CD14-positive monocyte (primary cell): ENCODE results near the gene WNT7A. TPM values are rescaled to one million over a fixed set of nuclear protein-coding genes. Genes with fewer than 3 reads are reported as not detected.

Experiments
- DNase-seq, 3 donors: peaks; one replicate each; pipeline ENCODE4 v3.0.0-alpha.2; 2011 to 2022
- H2AFZ ChIP-seq: 2 replicates; pipeline ENCODE4 v1.6.0; 2012; ENCODE audit warnings: mild to moderate bottlenecking, low read depth, low read length, inconsistent platforms; ENCODE audit not compliant: insufficient read depth, poor library complexity, severe bottlenecking
- H3K27ac ChIP-seq, 2 donors: 1 replicate in 1 of 2; 2 replicates in 1 of 2; pipeline ENCODE4 v1.5.1; 2012 to 2013; ENCODE audit warnings: low read length in 2 of 2, control low read depth in 1 of 2, inconsistent platforms in 1 of 2, low read depth in 1 of 2, mild to moderate bottlenecking in 1 of 2
- H3K27me3 ChIP-seq, 2 donors: one replicate each; pipeline versions ENCODE4 v1.6.0 to v1.6.1; 2011 to 2013; ENCODE audit warnings: low read length in 2 of 2; ENCODE audit not compliant: control insufficient read depth in 2 of 2, insufficient read depth in 2 of 2
- H3K36me3 ChIP-seq, 2 donors: replicated peaks in 1 of 2; 1 replicate in 1 of 2; 2 replicates in 1 of 2; pipeline versions ENCODE4 v1.5.1 to v1.6.1; 2012 to 2013; ENCODE audit warnings: low read length in 2 of 2, control low read depth in 1 of 2, inconsistent platforms in 1 of 2, mild to moderate bottlenecking in 1 of 2; ENCODE audit not compliant: insufficient read depth in 2 of 2, control insufficient read depth in 1 of 2
- H3K4me1 ChIP-seq, 2 donors: 1 replicate in 1 of 2; 2 replicates in 1 of 2; pipeline versions ENCODE4 v1.5.1 to v1.6.1; 2012 to 2013; ENCODE audit warnings: low read length in 2 of 2, control low read depth in 1 of 2, inconsistent platforms in 1 of 2, mild to moderate bottlenecking in 1 of 2, moderate library complexity in 1 of 2; ENCODE audit not compliant: insufficient read depth in 2 of 2, control insufficient read depth in 1 of 2
- H3K4me2 ChIP-seq: replicated peaks from 2 replicates; pipeline ENCODE3; 2012; ENCODE audit warnings: low read length, moderate library complexity, mild to moderate bottlenecking; ENCODE audit not compliant: poor library complexity, severe bottlenecking; ENCODE audit errors: extremely low read depth
- H3K4me3 ChIP-seq, 3 experiments: fragments of 200-600 bp in 1 of 3; sonication (generic) in 1 of 3; replicated peaks in 1 of 3; 1 replicate in 2 of 3; 2 replicates in 1 of 3; pipeline ENCODE4 v1.5.1; 2011 to 2013; ENCODE audit warnings: low read length in 3 of 3, mild to moderate bottlenecking in 3 of 3, control low read depth in 2 of 3, low read depth in 2 of 3, inconsistent platforms in 1 of 3, moderate library complexity in 1 of 3
- H3K79me2 ChIP-seq: 2 replicates; pipeline ENCODE4 v1.6.0; 2012; ENCODE audit warnings: mild to moderate bottlenecking, control low read depth, inconsistent platforms, low read length, moderate library complexity; ENCODE audit not compliant: insufficient read depth
- H3K9ac ChIP-seq: 2 replicates; pipeline ENCODE4 v1.6.0; 2017; ENCODE audit warnings: low read length, mild to moderate bottlenecking; ENCODE audit not compliant: insufficient read depth, poor library complexity, severe bottlenecking
- H3K9me3 ChIP-seq, 2 donors: replicated peaks in 1 of 2; 1 replicate in 1 of 2; 2 replicates in 1 of 2; pipeline versions ENCODE4 v1.5.1 to v1.6.1; 2012 to 2013; ENCODE audit warnings: low read length in 2 of 2, control low read depth in 1 of 2; ENCODE audit not compliant: control insufficient read depth in 1 of 2, insufficient read depth in 1 of 2
- H4K20me1 ChIP-seq: 2 replicates; pipeline ENCODE4 v1.6.0; 2012; ENCODE audit warnings: mild to moderate bottlenecking, low read length, control low read depth, moderate library complexity; ENCODE audit not compliant: insufficient read depth
- H3K27ac Mint-ChIP-seq, 7 donors: one replicate each; pipeline ENCODE4 v1.8.0; 2020; ENCODE audit warnings: mild to moderate bottlenecking in 7 of 7, mixed read lengths in 7 of 7, moderate library complexity in 6 of 7, inconsistent platforms in 2 of 7
- H3K27me3 Mint-ChIP-seq, 3 donors: one replicate each; pipeline ENCODE4 v1.8.0; 2021 to 2022; ENCODE audit warnings: low read depth in 3 of 3, mild to moderate bottlenecking in 3 of 3, mixed read lengths in 3 of 3, moderate library complexity in 3 of 3, inconsistent platforms in 1 of 3
- H3K36me3 Mint-ChIP-seq, 2 donors: one replicate each; pipeline ENCODE4 v1.8.0; 2020; ENCODE audit warnings: mixed read lengths in 2 of 2, inconsistent platforms in 1 of 2, mild to moderate bottlenecking in 1 of 2
- H3K4me1 Mint-ChIP-seq: one replicate; pipeline ENCODE4 v1.8.0; 2020; ENCODE audit warnings: mild to moderate bottlenecking, mixed read lengths
- H3K4me3 Mint-ChIP-seq, 2 donors: one replicate each; pipeline ENCODE4 v1.8.0; 2020; ENCODE audit warnings: mild to moderate bottlenecking in 2 of 2, mixed read lengths in 2 of 2, moderate library complexity in 1 of 2
- H3K9me3 Mint-ChIP-seq, 7 donors: one replicate each; pipeline ENCODE4 v1.8.0; 2020 to 2022; ENCODE audit warnings: mixed read lengths in 7 of 7, mild to moderate bottlenecking in 6 of 7, moderate library complexity in 6 of 7, inconsistent platforms in 2 of 7
- WGBS: methylation state at CpG from one replicate; pipeline ENCODE4 v1.1.5; 2013; ENCODE audit warnings: missing lambda C conversion rate; ENCODE audit not compliant: insufficient coverage; 5-methylcytosine and 5-hydroxymethylcytosine counted together
- intact Hi-C, 2 donors: fragments of 100-400 bp; cut with micrococcal nuclease; formaldehyde crosslinking; loops; one replicate each; pipeline versions ENCODE4 v1.15.0 to v1.15.1; 2023
- polyA plus RNA-seq, 3 donors: library from polyadenylated mRNA; depleted of rRNA in 1 of 3; unstranded in 2 of 3; stranded (reverse) in 1 of 3; fragments of 300-500 nt in 2 of 3; fragments of >200 nt in 1 of 3; fragmentation: Illumina TruSeq in 2 of 3; gene quantifications; 1 replicate in 2 of 3; 2 replicates in 1 of 3; pipeline ENCODE4 v1.2.3, GENCODE V29; 2012 to 2021
- TF ChIP-seq, protein P1 (sequence below): fragments of 200-600 bp; IDR thresholded peaks from one replicate; pipeline ENCODE4 v1.8.0; 2022; ENCODE audit warnings: antibody characterized with exemption, mild to moderate bottlenecking

WNT7A gene
- polyA plus RNA-seq, 3 donors: not detected

DNA sequence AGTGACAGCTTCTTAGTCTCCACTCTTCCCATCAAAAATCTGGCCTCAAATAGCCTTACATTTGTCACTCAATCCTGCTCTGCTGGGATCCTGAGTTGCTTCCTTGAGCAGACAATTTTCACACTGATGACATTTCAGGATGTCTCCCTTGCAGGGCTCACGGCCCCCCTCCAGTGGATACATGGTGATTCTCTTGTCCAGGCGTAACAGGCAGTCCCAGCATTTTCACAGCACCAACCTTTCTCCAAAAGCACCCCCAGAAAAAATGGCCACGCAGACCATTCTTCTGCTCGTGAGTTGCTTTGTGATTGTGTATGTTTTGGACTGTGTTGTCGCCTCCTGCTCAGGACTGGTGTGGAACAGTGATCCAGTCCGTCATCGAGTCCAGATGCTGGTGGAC lies 47.4 kb upstream of the WNT7A start:
- H3K9me3 Mint-ChIP-seq: peaks cover 20 to 43% (median 31%) of the 10 kb centered on the region in 7 donors

DNA sequence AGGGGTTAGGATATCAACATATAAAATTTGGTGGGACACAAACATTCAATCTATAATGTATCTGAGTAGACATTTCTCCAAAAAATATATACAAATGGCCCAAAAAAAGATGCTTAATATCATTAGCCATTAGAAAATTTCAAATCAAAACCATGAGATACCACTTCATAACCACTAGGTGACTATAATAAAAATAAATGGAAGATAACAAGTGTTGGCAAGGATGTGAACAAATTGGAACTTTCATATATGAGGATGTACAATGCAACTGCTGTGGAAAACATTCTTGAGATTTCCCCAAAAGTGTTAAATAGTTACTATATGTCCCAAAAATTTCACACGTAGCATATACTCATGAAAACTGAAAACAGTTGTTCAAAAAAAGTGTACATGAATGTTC lies 36.5 kb upstream of the WNT7A start:
- Histone ChIP-seq H3K79me2 (no peaks in the 10 kb centered on the region), H3K9ac (no peak overlapping the region), H3K4me3 (no peak overlapping the region), H3K9me3 (peaks cover 0 to 6% of the 10 kb centered on the region in 2 donors), H3K4me1 (no peaks in the 10 kb centered on the region), H3K27me3 (no peaks in the 10 kb centered on the region), H3K36me3 (no peaks in the 10 kb centered on the region), H3K27ac (no peak overlapping the region), H3K4me2 (no peak overlapping the region), H2AFZ (no peak overlapping the region), H4K20me1 (no peaks in the 10 kb centered on the region)
- Mint-ChIP-seq H3K27ac (no peak overlapping the region), H3K9me3 (peaks cover 5 to 40% (median 21%) of the 10 kb centered on the region in 7 donors), H3K4me1 (no peaks in the 10 kb centered on the region), H3K27me3 (peaks cover 1 to 4% (median 3%) of the 10 kb centered on the region in 3 donors), H3K36me3 (no peaks in the 10 kb centered on the region), H3K4me3 (no peak overlapping the region)
- no CpG with 5 or more reads among the region's 1 CpG for WGBS
- TF ChIP-seq, protein P1, sequence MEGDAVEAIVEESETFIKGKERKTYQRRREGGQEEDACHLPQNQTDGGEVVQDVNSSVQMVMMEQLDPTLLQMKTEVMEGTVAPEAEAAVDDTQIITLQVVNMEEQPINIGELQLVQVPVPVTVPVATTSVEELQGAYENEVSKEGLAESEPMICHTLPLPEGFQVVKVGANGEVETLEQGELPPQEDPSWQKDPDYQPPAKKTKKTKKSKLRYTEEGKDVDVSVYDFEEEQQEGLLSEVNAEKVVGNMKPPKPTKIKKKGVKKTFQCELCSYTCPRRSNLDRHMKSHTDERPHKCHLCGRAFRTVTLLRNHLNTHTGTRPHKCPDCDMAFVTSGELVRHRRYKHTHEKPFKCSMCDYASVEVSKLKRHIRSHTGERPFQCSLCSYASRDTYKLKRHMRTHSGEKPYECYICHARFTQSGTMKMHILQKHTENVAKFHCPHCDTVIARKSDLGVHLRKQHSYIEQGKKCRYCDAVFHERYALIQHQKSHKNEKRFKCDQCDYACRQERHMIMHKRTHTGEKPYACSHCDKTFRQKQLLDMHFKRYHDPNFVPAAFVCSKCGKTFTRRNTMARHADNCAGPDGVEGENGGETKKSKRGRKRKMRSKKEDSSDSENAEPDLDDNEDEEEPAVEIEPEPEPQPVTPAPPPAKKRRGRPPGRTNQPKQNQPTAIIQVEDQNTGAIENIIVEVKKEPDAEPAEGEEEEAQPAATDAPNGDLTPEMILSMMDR: no peak
- no peak for DNase-seq
- intact Hi-C loops: no loop called here

More for the DNA sequence above, 47.4 kb upstream of the WNT7A start:
- Histone ChIP-seq H3K4me2 (no peak overlapping the region), H2AFZ (no peak overlapping the region), H3K9me3 (peaks cover 16 to 26% of the 10 kb centered on the region in 2 donors), H3K27ac (no peak overlapping the region), H3K27me3 (peaks cover 0 to 4% of the 10 kb centered on the region in 2 donors), H3K9ac (no peak overlapping the region), H3K79me2 (no peaks in the 10 kb centered on the region), H3K36me3 (no peaks in the 10 kb centered on the region), H4K20me1 (no peaks in the 10 kb centered on the region), H3K4me1 (no peaks in the 10 kb centered on the region), H3K4me3 (no peak overlapping the region)
- Mint-ChIP-seq H3K4me3 (no peak overlapping the region), H3K27ac (no peak overlapping the region), H3K27me3 (peaks cover 8 to 12% (median 9%) of the 10 kb centered on the region in 3 donors), H3K36me3 (no peaks in the 10 kb centered on the region), H3K4me1 (no peaks in the 10 kb centered on the region)
- 89% methylated on average over 3 of the region's 7 CpGs for WGBS
- TF ChIP-seq, protein P1: no peak
- intact Hi-C loops: no loop called here
- no peak for DNase-seq
